ENCODE data around the gene CERK. TPM values are rescaled to one million over a fixed set of nuclear protein-coding genes. Genes with fewer than 3 reads are reported as not detected.

The CERK gene
- total and polyA plus RNA-seq, 7 donors = 13.0 to 38.1 (median 26.9) TPM

DNA sequence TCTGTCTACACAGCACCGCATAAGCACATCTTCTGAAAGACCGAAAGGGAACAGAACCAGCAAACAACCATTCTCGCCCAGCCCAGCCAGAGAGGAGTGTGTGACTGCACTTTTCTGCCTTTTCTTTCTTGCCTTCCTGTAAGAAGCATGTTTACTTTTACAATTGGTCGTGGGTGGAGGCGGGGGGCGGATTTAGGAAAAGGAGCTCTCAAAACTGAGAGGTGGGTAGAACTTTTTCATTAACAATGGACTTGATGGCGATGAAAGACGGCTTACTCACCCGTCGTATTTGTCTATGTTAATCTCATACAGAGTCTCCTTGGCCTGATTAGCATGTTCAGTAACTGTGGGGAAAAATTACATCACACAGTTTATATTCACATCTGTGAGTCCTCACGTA lies 27.2 kb downstream of the CERK start:
- intact Hi-C loops (cut with DNase I) = no loop called here
- 90 to 96% (median 95%) methylated on average over 11 of the region's 11 CpGs for WGBS, 3 donors
- no peaks in the 10 kb centered on the region for H3K27me3 ChIP-seq (ENCODE audit: insufficient read depth in 3 of 3, low read length in 2 of 3)
- ATAC-seq = no peak
- H3K27ac ChIP-seq = no peak overlapping the region
- TF ChIP-seq, protein P1, sequence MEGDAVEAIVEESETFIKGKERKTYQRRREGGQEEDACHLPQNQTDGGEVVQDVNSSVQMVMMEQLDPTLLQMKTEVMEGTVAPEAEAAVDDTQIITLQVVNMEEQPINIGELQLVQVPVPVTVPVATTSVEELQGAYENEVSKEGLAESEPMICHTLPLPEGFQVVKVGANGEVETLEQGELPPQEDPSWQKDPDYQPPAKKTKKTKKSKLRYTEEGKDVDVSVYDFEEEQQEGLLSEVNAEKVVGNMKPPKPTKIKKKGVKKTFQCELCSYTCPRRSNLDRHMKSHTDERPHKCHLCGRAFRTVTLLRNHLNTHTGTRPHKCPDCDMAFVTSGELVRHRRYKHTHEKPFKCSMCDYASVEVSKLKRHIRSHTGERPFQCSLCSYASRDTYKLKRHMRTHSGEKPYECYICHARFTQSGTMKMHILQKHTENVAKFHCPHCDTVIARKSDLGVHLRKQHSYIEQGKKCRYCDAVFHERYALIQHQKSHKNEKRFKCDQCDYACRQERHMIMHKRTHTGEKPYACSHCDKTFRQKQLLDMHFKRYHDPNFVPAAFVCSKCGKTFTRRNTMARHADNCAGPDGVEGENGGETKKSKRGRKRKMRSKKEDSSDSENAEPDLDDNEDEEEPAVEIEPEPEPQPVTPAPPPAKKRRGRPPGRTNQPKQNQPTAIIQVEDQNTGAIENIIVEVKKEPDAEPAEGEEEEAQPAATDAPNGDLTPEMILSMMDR (IDR thresholded peaks at IDR 0.05) = no peak
- peaks cover 3 to 83% of the 10 kb centered on the region in 2 donors for H3K36me3 ChIP-seq (ENCODE audit: insufficient read depth in 1 of 2, low read depth in 1 of 2)
- H3K4me3 ChIP-seq = no peak overlapping the region
- DNase-seq = no peak
- H3K9me3 ChIP-seq = no peaks in the 10 kb centered on the region
- no peaks in the 10 kb centered on the region for H3K4me1 ChIP-seq

DNA sequence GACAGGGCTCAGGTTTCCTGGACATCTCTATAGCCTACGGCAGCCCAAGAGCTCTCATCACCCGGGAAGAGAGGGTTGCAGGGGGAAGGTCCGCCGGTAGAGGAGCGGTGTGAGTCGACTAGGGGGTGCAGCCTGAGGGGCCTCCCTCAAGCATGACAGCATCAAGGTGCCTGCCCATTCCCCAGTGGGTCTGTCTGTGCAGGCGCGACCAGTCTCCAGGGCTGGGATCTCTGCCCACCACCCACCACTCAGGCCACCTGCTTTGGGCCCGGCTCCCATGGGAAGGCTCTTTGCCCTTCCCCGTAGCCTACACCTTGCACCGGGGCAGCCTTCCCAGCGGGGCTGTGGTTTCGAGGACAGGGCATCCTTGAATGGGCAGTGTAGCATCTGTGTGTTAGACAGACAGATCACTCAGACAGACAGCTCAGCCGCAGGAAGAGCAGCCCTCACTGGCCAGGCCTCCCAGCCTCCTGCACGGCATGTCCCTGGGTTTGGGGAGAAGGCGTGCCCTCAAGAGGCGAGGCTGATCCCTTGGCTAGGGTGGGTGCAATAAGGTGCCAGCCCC lies 29.2 kb downstream of the CERK start:
- Histone ChIP-seq H3K4me1 (no peaks in the 10 kb centered on the region), H3K27me3 (ENCODE audit: insufficient read depth in 3 of 3, low read length in 2 of 3) (no peaks in the 10 kb centered on the region), H3K4me3 (no peak overlapping the region), H3K27ac (no peak overlapping the region), H3K36me3 (ENCODE audit: insufficient read depth in 1 of 2, low read depth in 1 of 2) (peaks cover 3 to 92% of the 10 kb centered on the region in 2 donors), H3K9me3 (no peaks in the 10 kb centered on the region)
- TF ChIP-seq, protein P1 (IDR thresholded peaks at IDR 0.05) = no peak
- peak in 1 of 4 donors; percentile 12 for ATAC-seq
- peak in 1 of 2 donors; percentile 29 for DNase-seq
- intact Hi-C loops (cut with DNase I) = no loop called here
- 93 to 97% (median 94%) methylated on average over 15 to 17 of the region's 17 CpGs for WGBS, 3 donors

DNA sequence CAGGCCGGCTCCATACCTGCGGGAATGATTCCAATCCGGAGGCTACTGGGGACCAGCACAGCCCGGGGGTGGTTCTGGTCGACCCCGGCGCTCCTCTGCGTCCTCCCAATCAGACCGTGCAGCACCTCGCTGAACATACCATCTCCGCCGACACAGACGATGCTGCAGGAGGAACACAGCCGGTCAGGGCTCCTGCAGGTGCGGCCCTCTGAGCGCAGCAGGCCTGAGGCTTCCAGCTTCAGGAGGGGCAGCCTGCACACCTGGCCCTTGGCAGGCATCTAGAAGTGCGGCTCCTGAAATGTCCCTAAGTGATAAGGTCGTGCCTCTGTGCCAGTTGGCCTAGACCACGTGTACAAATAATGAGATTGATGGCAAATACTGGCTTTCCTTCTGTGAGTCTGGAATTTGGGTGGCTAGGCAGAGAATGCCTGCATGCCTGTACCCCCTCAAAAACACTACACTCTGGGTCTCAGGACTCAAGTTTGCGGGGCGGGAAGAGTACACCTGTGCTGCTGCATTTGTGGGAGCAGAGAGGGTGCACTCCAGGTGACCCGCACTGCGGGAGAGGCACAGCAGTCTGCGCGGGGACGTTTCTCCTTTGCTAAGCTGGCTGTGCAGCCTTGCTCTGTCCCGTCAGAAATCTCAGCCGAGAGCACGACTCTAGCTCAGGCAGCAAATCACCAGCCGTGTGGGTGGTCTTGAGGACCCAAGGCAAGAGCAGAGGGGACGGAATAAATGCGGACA lies 30.1 kb downstream of the CERK start:
- H3K36me3 ChIP-seq (ENCODE audit: insufficient read depth in 1 of 2, low read depth in 1 of 2) = peaks cover 3 to 95% of the 10 kb centered on the region in 2 donors

DNA sequence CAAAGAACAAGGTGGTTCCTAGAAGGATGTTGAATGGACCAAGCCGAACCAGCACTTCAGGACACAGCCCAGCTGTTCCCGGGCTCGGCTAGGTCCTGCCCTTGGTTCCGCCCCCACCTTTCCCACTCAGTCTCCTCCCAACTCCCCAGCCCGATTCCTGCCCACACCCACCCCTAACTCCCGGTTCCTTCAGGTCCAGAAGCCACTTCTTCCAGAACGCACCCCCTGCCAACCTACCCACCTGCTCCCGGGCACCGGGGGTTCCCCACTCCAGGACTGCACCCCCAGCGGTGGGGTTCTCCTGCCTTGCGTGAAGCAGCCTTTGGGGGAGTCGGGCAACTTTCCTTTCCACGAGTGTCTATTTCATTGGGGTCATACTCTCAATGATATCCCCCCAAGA lies 30.7 kb downstream of the CERK start:
- WGBS, 3 donors = 91 to 94% (median 92%) methylated on average over 13 of the region's 13 CpGs
- Histone ChIP-seq H3K9me3 (no peaks in the 10 kb centered on the region), H3K27me3 (ENCODE audit: insufficient read depth in 3 of 3, low read length in 2 of 3) (no peaks in the 10 kb centered on the region), H3K4me1 (no peaks in the 10 kb centered on the region), H3K36me3 (ENCODE audit: insufficient read depth in 1 of 2, low read depth in 1 of 2) (peaks cover 3 to 99% of the 10 kb centered on the region in 2 donors), H3K4me3 (no peak overlapping the region), H3K27ac (no peak overlapping the region)
- no peak for ATAC-seq
- DNase-seq = peak in 1 of 2 donors; percentile 26
- intact Hi-C loops (cut with DNase I) = no loop called here
- TF ChIP-seq, protein P1 (IDR thresholded peaks at IDR 0.05) = no peak

More for the DNA sequence above, 30.1 kb downstream of the CERK start:
- Histone ChIP-seq H3K9me3 (no peaks in the 10 kb centered on the region), H3K4me1 (no peaks in the 10 kb centered on the region), H3K4me3 (no peak overlapping the region), H3K27ac (no peak overlapping the region), H3K27me3 (ENCODE audit: insufficient read depth in 3 of 3, low read length in 2 of 3) (no peaks in the 10 kb centered on the region)
- TF ChIP-seq, protein P1 (IDR thresholded peaks at IDR 0.05) = no peak
- 89 to 94% (median 92%) methylated on average over 32 of the region's 32 CpGs for WGBS, 3 donors
- ATAC-seq (no peak), DNase-seq (no peak)
- intact Hi-C loops (cut with DNase I) = no loop called here

Data from psoas muscle (tissue), 8 donors.